ENCODE measurements around the gene FAM151A.

FAM151A gene

DNA sequence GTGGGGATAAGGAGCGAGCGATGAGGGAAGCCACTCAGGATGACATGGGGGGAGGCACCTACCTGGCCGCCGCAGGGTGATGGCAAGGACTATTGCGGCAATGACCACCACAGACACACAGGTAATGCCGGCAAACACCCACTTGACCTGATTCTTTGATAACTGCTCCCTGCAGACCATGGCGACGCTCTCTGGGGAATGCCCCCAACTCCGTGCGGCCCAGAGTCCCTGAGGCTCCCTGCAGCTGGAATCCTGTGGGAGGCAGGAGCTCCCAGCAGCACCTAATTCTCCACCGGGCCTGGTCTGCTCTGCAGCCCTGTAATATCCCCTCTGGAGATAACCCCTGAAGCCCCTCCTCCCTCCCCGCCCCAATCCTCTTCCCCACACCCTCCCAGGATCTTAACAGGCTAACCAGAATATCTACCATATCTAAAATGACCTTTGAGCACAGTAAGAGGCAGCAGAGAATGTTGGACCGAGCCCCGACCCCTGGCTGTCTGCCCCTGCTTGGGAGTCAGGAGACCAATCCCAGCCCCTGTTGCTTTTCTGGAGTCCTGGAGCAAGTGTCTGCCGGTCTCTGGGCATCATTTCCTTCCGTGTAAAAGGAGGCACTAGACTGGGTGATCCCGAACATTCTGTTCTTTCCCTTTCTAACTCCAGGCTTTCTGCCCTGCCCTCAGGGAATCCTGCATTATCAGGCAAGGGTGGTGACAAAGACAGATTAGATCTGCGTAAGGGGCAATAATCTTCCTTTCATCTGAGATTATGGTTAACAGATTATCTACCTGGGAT is at the start of gene FAM151A:
Gene FAM151A, minus strand, starts transcription at position 310 of the 792 bp plus-strand sequence. Its CDS starts 130 bp downstream, at position 180.
- no peak for DNase-seq

DNA sequence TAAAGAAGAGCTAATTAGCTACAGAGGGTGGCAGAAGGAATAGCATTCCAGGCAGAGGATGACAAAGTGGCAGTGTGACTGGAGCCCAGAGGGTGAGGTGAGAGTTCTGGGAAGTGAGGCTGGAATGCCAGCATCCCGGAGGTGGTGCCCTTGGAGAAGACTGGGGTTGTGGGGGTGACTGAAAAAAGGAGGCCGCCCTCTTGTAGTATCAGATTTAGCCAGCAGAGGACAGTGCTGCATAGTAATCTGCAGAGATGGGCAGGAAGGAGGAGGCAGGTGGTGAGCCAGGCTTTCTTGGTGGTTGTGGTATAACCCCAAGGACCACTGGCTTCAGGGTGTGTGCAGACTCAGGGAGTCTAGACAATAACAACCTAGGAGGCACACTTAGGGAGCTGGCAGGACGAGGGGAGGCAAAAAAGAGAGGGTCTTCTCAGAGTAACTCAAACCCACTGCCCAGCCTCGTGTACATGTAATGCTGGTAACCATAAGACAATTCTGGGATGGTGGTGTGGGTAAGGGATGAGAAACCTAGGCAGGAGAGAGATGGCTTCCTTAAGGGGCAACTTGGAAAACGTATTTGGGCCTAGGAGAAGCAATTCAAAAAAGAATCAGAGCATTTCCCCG is 48.8 kb upstream of the FAM151A start:
- no peak for DNase-seq

DNA sequence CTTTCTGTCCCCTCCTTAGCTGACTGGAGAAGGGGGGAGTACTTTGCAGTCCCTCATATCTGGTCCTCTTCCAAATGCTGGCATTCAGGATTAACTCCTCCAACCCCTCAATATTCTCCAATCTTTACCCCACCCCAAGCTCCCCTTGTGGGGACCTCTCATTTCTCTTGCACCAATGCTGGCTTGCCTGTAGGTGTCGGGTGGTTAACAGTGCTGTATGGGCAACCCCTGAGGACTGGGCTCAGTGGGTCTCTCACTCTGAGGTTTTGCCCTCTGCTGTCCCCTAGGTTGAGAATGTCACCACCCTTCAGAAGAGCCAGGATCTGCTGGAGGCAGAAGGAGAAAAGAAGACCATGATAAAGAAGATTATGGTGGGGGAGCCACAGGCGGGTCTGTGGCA is 45.2 kb upstream of the FAM151A start:
- no peak for DNase-seq

DNA sequence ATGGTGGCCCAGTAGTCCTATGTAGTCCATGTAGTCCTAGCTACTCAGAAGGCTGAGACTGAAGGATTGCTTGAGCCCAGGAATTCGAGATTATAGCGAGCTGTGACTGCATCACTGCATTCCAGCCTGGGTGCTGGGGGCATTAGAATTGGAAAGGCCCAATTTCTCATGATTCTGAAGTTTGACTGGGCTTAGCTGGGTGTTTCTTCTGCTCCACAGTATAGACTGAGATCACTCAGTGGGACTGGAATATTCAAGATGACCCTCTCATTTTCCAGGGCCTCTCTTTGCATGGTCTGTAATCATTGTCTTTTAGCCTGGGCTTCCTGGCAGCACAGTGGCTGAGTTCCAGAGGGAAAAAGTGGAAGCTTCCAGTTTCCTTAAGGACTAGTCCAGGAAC is 44.5 kb upstream of the FAM151A start:
- no peak for DNase-seq

DNA sequence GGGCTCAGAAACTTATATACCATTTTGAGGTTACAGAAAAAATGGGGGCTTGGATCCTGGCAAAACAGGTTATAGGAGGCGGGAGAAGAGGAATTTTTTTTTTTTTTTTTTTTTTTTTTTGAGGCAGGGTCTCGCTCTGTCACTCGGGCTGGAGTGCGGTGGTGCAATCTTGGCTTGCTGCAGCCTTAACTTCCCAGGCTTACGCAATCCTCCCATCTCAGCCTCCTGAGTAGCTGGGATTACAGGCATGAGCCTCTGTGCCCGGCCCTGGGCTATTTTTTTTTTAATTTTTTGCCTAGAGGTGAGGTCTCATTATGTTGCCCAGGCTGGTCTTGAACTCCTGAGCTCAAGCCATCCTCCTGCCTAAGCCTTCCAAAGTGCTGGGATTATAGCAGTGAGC is 43.0 kb upstream of the FAM151A start:
- no peak for DNase-seq

DNA sequence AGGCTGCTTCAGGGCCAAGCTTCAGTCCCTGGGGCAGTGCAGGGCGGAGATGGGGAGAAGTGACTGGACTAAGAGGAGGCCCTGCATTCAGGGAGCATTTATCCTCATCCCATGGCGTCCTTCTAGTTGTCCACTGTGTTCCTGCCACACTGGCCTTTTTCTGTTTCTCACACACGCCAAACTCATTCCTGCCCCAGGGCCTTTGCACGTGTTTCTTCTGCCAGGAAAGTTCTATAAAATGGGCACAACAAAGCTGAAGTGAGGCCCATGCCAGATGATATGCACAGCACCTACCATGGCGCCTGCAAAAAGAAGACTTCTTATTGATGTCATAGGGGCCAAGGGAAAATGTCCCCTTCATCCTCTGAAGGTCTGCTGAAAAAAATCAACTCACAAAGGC is 42.5 kb upstream of the FAM151A start:
- no peak for DNase-seq

DNA sequence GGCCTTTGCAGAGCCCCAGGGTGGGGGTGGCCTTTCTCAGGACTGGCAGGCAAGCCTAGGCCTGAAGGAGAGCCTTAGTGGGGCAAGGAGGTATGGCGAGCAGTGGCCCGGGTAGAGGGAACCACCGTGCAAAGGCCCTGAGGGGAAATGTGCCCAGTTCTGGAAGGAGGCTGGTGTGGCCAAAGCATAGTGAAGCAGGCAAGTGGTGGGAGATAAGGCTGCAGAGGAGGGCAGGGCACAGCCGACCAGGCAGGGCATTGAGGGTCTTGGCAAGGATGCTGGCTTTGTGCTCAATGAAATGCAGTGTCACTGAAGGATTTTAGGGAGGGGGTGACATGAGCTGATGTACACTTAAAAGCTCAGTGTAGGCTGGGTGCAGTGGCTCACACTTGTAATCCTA is 41.0 kb upstream of the FAM151A start:
- no peak for DNase-seq

DNA sequence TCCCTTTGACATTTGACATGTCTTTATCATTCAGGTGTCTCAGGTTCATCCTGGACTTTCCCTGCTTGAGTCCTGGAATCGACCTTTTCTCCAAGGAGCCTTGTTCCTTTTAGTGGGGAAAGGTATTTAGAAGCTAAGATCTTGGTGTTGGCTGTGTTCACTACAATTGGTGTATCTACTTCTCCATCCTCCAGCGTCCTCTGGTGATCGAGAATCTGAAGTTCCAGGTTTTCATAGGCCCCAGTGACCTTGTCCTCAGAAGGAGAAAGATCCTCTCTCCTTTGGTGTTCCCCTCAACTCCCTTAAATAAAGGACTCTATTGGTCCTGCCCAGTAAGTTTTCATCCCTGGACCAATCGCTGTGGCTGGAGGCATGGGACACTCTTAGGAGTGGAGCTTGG is 40.4 kb upstream of the FAM151A start:
- DNase-seq = no peak

DNA sequence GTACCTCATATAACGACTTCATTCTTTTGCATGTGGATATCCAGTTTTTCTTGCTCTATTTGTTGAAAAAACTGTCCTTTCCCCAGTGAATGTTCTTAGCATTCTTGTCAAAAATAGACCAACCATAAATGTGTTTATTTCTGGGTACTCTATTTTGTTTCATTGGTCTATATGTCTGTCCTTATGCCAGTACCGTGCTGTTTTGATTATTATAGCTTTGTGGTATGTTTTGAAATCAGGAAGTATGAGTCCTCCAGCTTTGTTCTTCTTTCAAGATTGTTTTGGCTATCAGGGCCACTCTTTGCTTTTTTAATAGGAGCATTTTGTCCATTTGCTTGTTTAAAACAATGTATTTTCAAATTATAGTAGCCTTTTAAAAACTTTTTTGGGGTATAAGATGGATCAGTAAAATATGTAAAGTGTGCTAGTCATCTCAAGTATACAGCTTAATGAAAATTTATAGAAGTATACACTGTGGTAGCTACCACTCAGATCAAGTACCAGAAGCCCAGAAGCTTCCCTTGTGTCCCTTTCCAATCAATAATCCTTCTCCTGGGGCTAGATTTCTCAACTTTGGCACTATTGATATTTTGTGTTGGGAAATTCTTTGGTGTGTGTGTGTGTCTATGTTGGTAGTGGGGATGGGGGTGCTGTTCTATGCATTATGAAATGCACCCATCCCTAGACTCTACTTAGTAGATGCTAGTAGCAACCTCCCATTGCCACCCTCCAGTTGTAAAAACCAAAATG is 35.0 kb upstream of the FAM151A start:
- no peak for DNase-seq

DNA sequence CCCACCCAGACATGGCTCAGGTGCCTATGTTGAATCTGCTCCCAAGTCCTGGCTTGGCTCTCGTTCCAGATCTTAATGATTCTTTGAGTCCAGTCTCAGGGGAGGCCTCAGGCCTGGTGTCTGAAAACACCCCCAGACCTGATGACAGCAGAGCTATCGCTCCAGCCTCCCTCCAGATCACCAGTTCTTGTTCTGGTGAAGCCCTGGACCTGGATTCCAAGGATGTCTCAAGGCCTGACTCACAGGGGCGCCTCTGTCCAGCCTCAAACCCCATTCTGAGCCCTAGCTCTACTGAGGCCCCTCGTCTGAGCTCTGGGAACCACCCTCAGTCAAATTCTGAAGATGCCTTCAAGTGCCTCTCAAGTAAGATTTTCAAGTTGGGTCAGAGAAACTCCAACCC is 29.7 kb upstream of the FAM151A start:
- DNase-seq = no peak

DNA sequence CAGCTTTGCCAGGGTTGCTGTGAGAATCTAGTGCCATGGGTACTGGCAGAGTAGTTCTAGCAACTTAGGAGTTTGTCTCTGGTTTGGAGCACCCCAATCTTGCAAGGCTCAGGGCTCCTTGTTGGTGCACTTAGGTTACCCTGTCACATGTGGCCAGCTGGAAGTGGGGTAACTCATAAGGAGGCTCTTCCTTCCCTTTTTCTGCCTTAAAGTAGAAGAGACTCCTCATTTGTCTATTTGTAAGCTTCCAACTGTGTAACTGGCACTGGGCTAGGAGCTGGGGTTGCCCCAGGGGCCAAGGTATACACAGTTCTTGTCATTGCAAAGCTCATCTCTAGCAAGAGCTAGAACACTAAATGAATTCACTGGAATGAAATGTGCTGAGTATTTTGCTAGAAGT is 28.8 kb upstream of the FAM151A start:
- no peak for DNase-seq

DNA sequence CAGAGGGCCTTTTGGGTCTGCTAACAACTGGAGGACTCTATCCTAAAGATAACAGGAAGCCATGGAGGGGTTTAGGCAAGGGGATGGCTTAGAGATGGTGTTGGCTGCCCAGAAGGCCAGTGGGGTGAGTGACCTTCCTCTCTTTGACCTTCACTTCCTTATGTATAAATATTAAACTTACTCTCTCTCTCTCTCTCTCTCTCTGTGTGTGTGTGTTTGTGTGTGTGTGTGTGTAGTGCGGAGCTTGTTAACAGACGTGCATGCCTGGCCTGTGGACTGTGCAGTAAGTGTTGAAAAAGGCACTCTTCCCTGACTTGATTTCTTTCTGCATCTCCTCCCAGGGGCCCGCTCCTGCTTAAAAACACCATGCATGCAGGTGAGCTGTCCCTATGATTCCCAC is 28.3 kb upstream of the FAM151A start:
- DNase-seq = no peak

DNA sequence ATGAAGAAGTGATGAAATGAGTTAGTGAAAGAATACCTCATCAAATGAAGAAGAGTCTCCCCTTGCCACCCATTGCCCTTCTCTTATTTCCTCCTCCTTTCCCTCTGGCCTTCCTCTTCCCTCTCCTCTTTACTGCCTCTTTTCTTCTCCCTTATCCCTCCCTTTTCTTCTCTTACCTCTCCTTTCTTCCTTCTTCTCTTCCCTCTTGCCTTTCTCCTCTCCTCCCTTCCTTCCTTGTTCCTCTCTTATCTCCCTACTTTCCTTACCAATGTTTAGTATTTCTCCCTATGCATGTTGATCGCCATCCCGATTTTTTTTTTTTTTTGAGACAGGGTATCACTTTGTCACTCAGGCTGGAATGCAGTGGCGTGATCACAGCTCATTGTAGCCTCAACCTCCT is 27.1 kb upstream of the FAM151A start:
- no peak for DNase-seq

DNA sequence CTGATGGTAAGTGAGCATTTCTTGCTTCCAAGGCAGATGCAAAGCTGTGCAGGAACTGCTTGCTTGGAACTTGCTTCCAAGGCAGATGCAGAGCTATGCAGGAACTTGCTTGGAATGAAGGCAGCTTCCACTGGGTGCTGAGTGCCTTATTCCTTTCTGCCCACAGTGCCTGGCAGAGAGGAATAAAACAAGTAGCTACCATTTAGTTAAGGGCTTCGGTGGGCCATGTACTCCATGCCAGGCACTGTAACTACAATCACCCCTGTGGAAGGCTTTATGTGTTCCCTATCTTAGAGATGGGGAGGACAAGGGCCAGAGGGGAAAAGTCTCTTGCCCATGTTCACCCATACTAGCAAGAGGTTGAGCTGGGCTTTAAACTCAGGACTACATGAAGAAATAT is 26.6 kb upstream of the FAM151A start:
- no peak for DNase-seq

DNA sequence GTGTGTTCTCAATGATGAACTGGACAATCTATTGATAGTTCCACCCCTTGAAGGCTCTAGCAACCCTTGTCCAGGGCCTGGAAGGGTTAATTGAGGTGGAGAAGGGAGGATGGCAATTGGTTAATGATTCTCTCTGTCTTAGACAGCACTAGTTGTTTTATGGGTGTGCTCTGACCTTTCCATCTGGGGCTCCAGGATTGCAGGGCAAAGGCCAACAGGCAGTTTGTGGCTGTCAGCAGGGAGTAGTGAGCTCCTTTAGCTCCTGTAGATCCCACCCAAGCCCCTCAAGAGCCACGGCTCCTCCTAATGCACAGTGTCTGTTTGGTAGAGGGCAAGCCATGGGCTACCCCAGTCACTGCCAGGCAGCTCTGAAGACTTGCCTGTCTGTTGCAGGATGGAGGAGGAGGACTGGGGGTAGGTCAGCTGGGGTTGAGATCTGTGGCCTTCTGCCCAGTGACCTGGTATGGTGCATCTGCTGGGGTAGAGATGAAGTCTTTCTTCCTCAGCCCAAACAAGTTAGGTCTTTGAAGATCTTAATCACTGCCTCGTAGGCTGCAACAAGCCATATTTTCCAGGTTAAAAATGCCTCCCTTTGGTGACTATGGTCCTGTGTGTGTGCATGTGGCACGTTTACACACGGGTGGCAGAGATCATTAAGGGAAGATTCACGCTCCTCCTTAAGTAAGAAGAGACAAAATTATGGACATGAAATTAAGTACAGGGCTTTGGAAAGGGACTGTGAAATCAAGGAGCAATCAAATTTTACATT is 26.0 kb upstream of the FAM151A start:
- DNase-seq = no peak

DNA sequence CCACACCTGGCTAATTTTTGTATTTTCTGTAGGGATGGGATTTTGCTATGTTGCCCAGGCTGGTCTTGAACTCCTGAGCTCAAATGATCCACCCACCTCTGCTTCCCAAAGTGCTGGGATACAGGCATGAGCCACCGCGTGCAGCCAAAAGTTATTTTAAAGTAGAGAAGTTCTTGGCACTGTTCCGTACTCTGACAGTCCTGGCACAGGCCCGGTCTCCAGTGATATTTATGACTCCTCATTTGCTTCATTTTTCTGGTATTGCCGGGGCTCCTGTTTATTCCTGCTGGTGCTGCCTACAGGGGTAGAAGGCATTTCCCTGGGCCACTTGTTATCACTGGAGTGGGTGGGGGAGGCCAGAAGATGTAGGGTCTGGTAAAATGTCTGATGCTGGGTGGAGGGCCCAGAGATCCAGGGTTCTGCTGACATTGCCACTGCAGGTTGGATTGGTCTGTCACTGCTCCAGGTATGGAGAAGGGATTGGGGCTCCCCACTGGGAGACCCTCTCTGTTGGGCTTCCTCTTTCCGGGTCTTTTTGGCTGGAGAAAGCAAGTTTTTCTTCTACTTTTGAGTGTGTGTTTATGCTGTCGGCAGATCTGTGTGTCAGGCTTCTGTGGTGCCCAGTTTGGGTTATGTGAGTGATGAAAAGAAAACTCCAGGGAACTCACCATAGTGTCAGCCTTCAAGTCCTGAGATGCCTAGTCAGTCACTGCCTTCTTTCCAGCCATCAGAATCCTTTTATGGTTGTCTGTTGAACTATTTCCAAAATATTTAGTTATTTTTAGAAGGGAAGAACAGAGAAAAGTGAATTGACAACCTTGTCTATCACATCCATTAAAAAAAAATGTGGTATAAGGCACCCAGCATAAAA is 22.7 kb upstream of the FAM151A start:
- DNase-seq = no peak

DNA sequence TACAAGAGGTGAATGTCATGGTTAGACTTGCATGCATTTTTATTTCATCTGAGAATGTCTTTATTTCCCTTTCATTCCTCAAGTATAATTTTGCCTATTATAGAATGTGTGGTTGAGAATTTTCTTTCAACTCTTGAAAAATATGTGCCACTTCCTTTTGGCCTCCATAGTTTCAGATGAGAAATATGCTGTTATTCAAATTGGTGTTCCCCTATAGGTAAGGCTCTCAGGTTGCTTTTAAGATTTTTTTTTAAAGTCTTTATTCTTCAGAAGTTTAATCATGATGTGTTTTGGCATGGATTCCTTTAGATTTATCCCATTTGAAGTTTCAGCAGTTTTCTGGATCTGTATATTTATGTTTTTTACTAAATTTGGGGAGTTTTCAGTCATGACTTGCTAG is 20.4 kb upstream of the FAM151A start:
- DNase-seq = no peak

DNA sequence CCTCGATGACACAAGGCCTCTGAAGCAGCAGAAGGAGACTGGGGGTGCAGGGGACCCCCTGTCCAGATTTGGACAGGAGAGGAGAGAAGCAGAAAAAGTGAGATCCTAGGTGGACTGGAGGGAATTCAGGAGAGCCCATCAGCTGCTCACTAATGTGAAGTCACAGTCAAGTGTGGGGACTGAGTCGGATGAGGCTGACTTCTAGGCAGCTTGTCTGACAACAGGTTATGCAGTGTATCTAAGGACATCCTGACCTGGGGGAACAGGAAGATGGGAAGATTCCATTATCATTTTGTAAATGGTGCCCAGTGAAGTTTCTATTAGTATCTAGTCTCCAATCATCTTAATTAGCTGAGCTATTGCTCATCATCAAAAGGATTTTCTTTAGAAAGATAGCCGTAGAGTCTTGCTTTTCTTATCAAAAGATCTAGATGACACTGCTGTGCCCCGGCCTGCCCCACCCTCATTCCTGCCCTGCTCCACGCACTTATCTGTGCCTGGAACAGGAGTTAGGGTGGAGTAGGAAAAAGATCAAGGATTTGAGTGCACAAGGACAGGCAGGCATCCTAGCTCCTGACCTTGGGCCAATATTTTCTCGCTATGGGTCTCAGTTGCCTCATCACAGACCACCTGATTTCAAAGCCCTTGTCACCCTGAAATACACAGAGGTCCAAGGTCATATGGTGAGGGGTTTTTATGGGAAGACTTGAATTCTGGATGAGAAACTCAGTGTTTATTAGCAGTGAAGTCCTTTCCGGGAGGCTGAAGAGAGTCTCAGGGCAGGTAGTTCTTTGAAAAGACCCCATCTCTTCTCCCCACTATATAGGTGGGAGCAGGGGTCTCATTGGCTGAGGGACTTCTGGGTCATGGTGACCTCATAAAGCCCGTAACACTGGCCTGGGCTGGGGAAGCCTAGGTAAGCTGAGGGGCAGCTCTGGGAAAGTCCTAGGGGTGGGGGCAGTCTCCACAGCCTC is 17.8 kb upstream of the FAM151A start, which contains the start of gene MROH7:
Gene MROH7, plus strand, starts transcription at position 924 of the 974 bp plus-strand sequence. CDS start 11,141 bp downstream, outside the sequence.
- no peak for DNase-seq

DNA sequence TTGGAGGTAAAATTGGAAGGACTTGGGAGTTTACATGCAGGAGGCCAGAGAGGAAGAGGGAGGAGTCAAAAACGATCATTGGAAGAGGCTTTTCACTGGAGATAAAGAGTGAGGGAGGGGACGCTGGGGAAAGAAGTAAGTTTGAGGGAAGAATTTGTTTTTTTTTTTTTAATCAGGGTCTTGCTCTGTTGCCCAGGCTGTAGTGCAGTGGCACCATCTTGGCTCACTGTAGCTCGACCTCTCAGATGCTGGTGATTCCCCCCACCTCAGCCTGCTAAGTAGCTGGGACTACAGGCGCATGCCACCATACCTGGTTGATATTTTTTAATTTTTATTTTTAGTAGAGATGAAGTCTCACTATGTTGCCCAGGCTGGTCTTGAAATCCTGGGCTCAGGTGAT is 17.0 kb upstream of the FAM151A start:
- DNase-seq = no peak
